Neuronal stem cell (in vitro differentiated cells): ENCODE results near the gene CAMK2N2.
A peak's percentile ranks its signal among the peaks of the same experiment; 100 is the strongest.

Source experiments
- DNase-seq: peaks from one replicate; pipeline ENCODE4 v3.0.0-alpha.2; 2013; ENCODE audit warnings: low spot score
- H2AFZ ChIP-seq: one replicate; pipeline ENCODE4 v1.6.1; 2013; ENCODE audit warnings: mild to moderate bottlenecking, low read length, inconsistent platforms
- H2AK5ac ChIP-seq: 2 replicates; pipeline ENCODE4 v1.6.1; 2013; ENCODE audit warnings: low read depth, mild to moderate bottlenecking, inconsistent platforms, low read length, moderate library complexity, mixed read lengths
- H2BK120ac ChIP-seq: 2 replicates; pipeline ENCODE4 v1.6.1; 2013; ENCODE audit warnings: low read depth, mild to moderate bottlenecking, inconsistent platforms, low read length, moderate library complexity, mixed read lengths
- H2BK12ac ChIP-seq: one replicate; pipeline ENCODE4 v1.6.1; 2013; ENCODE audit warnings: low read length, inconsistent platforms
- H2BK15ac ChIP-seq: 2 replicates; pipeline ENCODE4 v1.6.1; 2013; ENCODE audit warnings: mild to moderate bottlenecking, low read length, inconsistent platforms, mixed read lengths
- H2BK5ac ChIP-seq: one replicate; pipeline ENCODE4 v1.6.1; 2013; ENCODE audit warnings: inconsistent platforms, mild to moderate bottlenecking, low read length, moderate library complexity
- H3K14ac ChIP-seq: one replicate; pipeline ENCODE4 v1.6.1; 2013; ENCODE audit warnings: low read length, inconsistent platforms
- H3K18ac ChIP-seq: 2 replicates; pipeline ENCODE4 v1.6.1; 2013; ENCODE audit warnings: low read length, inconsistent platforms
- H3K23ac ChIP-seq: 2 replicates; pipeline ENCODE4 v1.6.1; 2013; ENCODE audit warnings: low read depth, mild to moderate bottlenecking, mixed read lengths, low read length, inconsistent platforms; ENCODE audit not compliant: poor library complexity
- H3K27ac ChIP-seq: replicated peaks from 3 replicates; pipeline ENCODE4 v1.5.1; 2013; ENCODE audit warnings: low read length, inconsistent platforms
- H3K27me3 ChIP-seq, 3 experiments: 2 replicates each; pipeline ENCODE4 v1.6.1; 2013; ENCODE audit warnings: low read length in 3 of 3, mild to moderate bottlenecking in 2 of 3, inconsistent platforms in 1 of 3, low read depth in 1 of 3, mixed read lengths in 1 of 3, moderate library complexity in 1 of 3; ENCODE audit not compliant: control insufficient read depth in 3 of 3, insufficient read depth in 3 of 3
- H3K36me3 ChIP-seq, 2 donors: replicated peaks in 1 of 2; 2 replicates each; pipeline ENCODE4 v1.6.1; 2013; ENCODE audit warnings: low read length in 2 of 2; ENCODE audit not compliant: control insufficient read depth in 2 of 2, insufficient read depth in 2 of 2
- H3K4ac ChIP-seq: 2 replicates; pipeline ENCODE4 v1.6.1; 2013; ENCODE audit warnings: inconsistent platforms, mild to moderate bottlenecking, low read length, moderate library complexity
- H3K4me1 ChIP-seq, 2 donors: 1 replicate in 1 of 2; 2 replicates in 1 of 2; pipeline ENCODE4 v1.6.1; 2013; ENCODE audit warnings: low read length in 2 of 2, low read depth in 1 of 2; ENCODE audit not compliant: control insufficient read depth in 2 of 2, insufficient read depth in 1 of 2
- H3K4me2 ChIP-seq: one replicate; pipeline ENCODE4 v1.6.1; 2013; ENCODE audit warnings: mild to moderate bottlenecking, low read length, inconsistent platforms; ENCODE audit not compliant: insufficient read depth, poor library complexity, severe bottlenecking
- H3K4me3 ChIP-seq, 2 donors: 2 replicates each; pipeline ENCODE4 v1.5.1; 2013; ENCODE audit warnings: low read length in 2 of 2, mild to moderate bottlenecking in 2 of 2, inconsistent platforms in 1 of 2, moderate library complexity in 1 of 2
- H3K79me1 ChIP-seq: one replicate; pipeline ENCODE4 v1.6.1; 2013; ENCODE audit warnings: low read depth, mild to moderate bottlenecking, inconsistent platforms, low read length, moderate library complexity
- H3K9ac ChIP-seq: one replicate; pipeline ENCODE4 v1.6.1; 2013; ENCODE audit warnings: mild to moderate bottlenecking, low read depth, low read length, inconsistent platforms; ENCODE audit not compliant: poor library complexity
- H3K9me3 ChIP-seq, 2 donors: replicated peaks in 1 of 2; 2 replicates each; pipeline versions ENCODE3 to v1.6.1; 2013; ENCODE audit warnings: low read length in 2 of 2, mild to moderate bottlenecking in 2 of 2, inconsistent platforms in 1 of 2, low read depth in 1 of 2, mixed read lengths in 1 of 2, moderate library complexity in 1 of 2; ENCODE audit not compliant: control insufficient read depth in 2 of 2, insufficient read depth in 1 of 2
- H4K8ac ChIP-seq: one replicate; pipeline ENCODE4 v1.6.1; 2013; ENCODE audit warnings: low read depth, mild to moderate bottlenecking, inconsistent platforms, low read length, moderate library complexity
- H4K91ac ChIP-seq: one replicate; pipeline ENCODE4 v1.6.1; 2013; ENCODE audit warnings: low read length, low read depth, mild to moderate bottlenecking, inconsistent platforms; ENCODE audit not compliant: poor library complexity
- WGBS, 2 donors: extraction: QIAGEN DNeasy Blood & Tissue Kit; methylation state at CpG; one replicate each; pipeline ENCODE4 v1.1.7; 2013; ENCODE audit warnings: missing lambda C conversion rate in 2 of 2, mixed read lengths in 1 of 2; ENCODE audit not compliant: insufficient read length in 2 of 2, insufficient replicate concordance in 1 of 2; ENCODE audit errors: extremely low coverage in 2 of 2; 5-methylcytosine and 5-hydroxymethylcytosine counted together

Gene CAMK2N2

DNA sequence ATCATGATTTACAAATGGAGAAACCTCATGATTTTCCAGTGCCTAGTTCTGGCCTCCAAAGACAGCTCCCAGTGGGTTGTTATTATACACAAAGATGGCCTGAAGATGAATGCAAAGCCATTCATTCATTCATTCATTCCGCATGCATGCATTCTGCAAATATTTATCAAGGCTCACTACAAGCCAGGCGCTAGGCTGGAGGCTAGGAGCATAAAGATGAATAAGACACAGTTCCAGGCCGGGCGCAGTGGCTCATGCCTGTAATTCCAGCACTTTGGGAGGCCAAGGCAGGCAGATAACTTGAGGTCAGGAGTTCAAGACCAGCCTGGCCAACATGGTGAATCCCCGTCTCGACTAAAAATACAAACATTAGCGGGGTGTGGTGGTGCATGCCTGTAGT, 35.3 kb upstream of the CAMK2N2 start:
- no peak overlapping the region for H2BK120ac ChIP-seq
- H3K79me1 ChIP-seq: peaks cover 10% of the 10 kb centered on the region
- H4K8ac ChIP-seq: no peak overlapping the region
- no CpG with 5 or more reads among the region's 7 CpGs for WGBS, 2 donors
- peaks cover 9 to 17% of the 10 kb centered on the region in 2 donors for H3K36me3 ChIP-seq
- H3K4ac ChIP-seq: no peak overlapping the region
- no peak overlapping the region for H2BK5ac ChIP-seq
- no peak overlapping the region for H3K9ac ChIP-seq
- DNase-seq: no peak
- H3K18ac ChIP-seq: no peak overlapping the region
- H2AK5ac ChIP-seq: no peak overlapping the region
- H4K91ac ChIP-seq: no peak overlapping the region
- no peak overlapping the region for H2AFZ ChIP-seq
- no peaks in the 10 kb centered on the region for H3K9me3 ChIP-seq
- no peak overlapping the region for H3K27ac ChIP-seq
- no peak overlapping the region for H2BK15ac ChIP-seq
- peaks cover 3 to 6% of the 10 kb centered on the region in 2 donors for H3K4me1 ChIP-seq
- no peak overlapping the region for H3K4me3 ChIP-seq
- H3K23ac ChIP-seq: no peak overlapping the region
- peaks cover 0 to 34% (median 0%) of the 10 kb centered on the region in 3 experiments for H3K27me3 ChIP-seq
- H3K14ac ChIP-seq: no peak overlapping the region
- no peak overlapping the region for H2BK12ac ChIP-seq
- H3K4me2 ChIP-seq: no peak overlapping the region

DNA sequence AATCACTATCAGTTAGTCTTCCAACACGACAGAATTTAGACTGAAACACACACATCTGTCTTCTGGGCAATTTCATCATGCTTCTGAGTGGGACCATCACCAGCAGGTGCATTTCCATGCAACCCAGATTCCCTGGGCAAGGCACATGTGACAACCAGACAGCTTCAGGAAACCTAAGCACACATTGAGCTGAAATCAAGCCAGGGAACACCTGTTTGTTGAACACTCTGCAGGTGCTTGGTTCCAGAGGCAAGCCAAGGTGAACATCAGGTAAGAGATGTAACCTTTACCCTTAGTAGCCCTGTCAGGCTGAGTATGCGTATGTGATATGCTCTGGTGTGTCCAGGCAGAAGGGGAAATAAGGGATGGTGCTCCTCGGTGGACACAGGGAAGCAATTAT, 34.4 kb upstream of the CAMK2N2 start:
- Histone ChIP-seq H3K23ac (no peak overlapping the region), H3K9ac (no peak overlapping the region), H2AFZ (no peak overlapping the region), H3K18ac (no peak overlapping the region), H3K4me3 (no peak overlapping the region), H2BK12ac (no peak overlapping the region), H3K4me2 (no peak overlapping the region), H3K14ac (no peak overlapping the region), H3K27ac (no peak overlapping the region), H2AK5ac (no peak overlapping the region), H3K27me3 (peaks cover 0 to 43% (median 0%) of the 10 kb centered on the region in 3 experiments), H4K91ac (no peak overlapping the region), H3K36me3 (peaks cover 5 to 9% of the 10 kb centered on the region in 2 donors), H2BK5ac (no peak overlapping the region), H3K79me1 (peaks cover 10% of the 10 kb centered on the region), H3K4me1 (peaks cover 3 to 6% of the 10 kb centered on the region in 2 donors), H2BK120ac (no peak overlapping the region), H3K9me3 (no peaks in the 10 kb centered on the region), H4K8ac (no peak overlapping the region), H3K4ac (no peak overlapping the region), H2BK15ac (no peak overlapping the region)
- no CpG with 5 or more reads among the region's 3 CpGs for WGBS, 2 donors
- no peak for DNase-seq

DNA sequence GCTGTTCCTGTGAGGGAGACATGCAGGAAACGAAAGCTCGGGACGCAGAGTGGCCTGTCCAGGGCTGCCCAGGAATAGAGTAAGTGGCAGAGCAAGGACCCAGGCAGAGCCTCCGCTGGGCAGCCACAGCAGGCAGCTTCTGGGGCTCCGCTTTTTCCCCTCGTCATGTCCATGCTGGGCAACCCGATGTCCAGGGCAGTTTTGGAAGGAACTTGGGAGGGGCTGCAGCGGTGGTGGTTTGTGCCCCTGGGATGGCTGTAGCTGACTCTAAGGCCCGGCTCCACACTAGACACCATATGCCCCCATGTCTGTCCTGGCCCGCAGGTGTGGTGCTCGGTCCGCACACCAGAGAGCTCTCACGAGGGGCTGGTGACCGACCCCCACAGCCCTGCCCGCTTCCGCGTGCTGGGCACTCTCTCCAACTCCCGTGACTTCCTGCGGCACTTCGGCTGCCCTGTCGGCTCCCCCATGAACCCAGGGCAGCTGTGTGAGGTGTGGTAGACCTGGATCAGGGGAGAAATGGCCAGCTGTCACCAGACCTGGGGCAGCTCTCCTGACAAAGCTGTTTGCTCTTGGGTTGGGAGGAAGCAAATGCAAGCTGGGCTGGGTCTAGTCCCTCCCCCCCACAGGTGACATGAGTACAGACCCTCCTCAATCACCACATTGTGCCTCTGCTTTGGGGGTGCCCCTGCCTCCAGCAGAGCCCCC, 30.5 kb upstream of the CAMK2N2 start:
- peak overlapping the region; percentile 26 for H2BK15ac ChIP-seq
- no peak overlapping the region for H4K8ac ChIP-seq
- H2BK5ac ChIP-seq: no peak overlapping the region
- H2AK5ac ChIP-seq: no peak overlapping the region
- no peak overlapping the region for H3K4me3 ChIP-seq
- H2BK120ac ChIP-seq: no peak overlapping the region
- no peaks in the 10 kb centered on the region for H3K9me3 ChIP-seq
- no peak overlapping the region for H4K91ac ChIP-seq
- H3K23ac ChIP-seq: no peak overlapping the region
- H3K4me1 ChIP-seq: no peaks in the 10 kb centered on the region
- H2AFZ ChIP-seq: no peak overlapping the region
- no peak overlapping the region for H3K18ac ChIP-seq
- peak overlapping the region; percentile 38 for H3K14ac ChIP-seq
- WGBS, 2 donors: no CpG with 5 or more reads among the region's 21 CpGs
- no peak overlapping the region for H3K9ac ChIP-seq
- DNase-seq: no peak
- H3K36me3 ChIP-seq: no peaks in the 10 kb centered on the region
- H3K27me3 ChIP-seq: peaks cover 0 to 60% (median 0%) of the 10 kb centered on the region in 3 experiments
- no peak overlapping the region for H2BK12ac ChIP-seq
- H3K79me1 ChIP-seq: peaks cover 4% of the 10 kb centered on the region
- no peak overlapping the region for H3K4me2 ChIP-seq
- no peak overlapping the region for H3K4ac ChIP-seq
- H3K27ac ChIP-seq: no peak overlapping the region

DNA sequence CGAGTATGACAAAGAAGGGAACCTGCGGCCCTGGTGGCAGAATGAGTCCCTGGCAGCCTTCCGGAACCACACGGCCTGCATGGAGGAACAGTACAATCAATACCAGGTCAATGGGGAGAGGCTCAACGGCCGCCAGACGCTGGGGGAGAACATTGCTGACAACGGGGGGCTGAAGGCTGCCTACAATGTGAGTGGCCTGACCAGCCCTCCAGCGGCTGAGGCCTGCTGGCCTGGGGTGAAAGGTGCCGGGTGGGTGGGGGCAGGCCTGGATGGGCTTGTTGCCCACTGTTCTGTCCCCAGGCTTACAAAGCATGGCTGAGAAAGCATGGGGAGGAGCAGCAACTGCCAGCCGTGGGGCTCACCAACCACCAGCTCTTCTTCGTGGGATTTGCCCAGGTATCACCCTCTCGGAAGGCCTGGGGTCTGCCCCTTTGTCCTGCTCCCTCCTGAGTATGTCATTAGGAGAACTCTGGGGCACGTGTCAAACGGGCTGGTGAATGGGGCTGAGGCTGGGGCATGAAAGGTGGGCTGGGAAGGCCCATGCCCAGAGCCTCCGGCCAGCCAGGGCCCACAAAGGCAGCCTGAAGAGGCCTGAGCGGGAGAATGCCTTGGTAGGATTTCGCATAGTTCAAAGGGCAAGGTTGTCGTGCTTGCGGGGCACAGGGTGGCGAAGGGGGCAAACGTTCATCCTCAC, 29.8 kb upstream of the CAMK2N2 start:
- Histone ChIP-seq H2BK120ac (no peak overlapping the region), H3K4me3 (no peak overlapping the region), H3K14ac (peak overlapping the region; percentile 1), H3K27ac (no peak overlapping the region), H3K79me1 (peaks cover 4% of the 10 kb centered on the region), H3K9ac (no peak overlapping the region), H2BK12ac (no peak overlapping the region), H3K4me1 (no peaks in the 10 kb centered on the region), H3K4ac (no peak overlapping the region), H3K36me3 (no peaks in the 10 kb centered on the region), H3K4me2 (no peak overlapping the region), H4K8ac (no peak overlapping the region), H3K9me3 (no peaks in the 10 kb centered on the region), H3K27me3 (peaks cover 0 to 60% (median 0%) of the 10 kb centered on the region in 3 experiments), H3K23ac (no peak overlapping the region), H2BK5ac (peak overlapping the region; percentile 53), H2BK15ac (peak overlapping the region; percentile 47), H2AK5ac (peak overlapping the region; percentile 63), H4K91ac (no peak overlapping the region), H2AFZ (no peak overlapping the region), H3K18ac (no peak overlapping the region)
- WGBS, 2 donors: no CpG with 5 or more reads among the region's 22 CpGs
- no peak for DNase-seq
